Stimulated activated CD8-positive, alpha-beta memory T cell treated with anti-CD3 and anti-CD28 coated beads, Interleukin-7, amount 100 ng/mL, for 4 hours (primary cell): ENCODE measurements around the gene TMPRSS2.

Experiments
- DNase-seq, 2 donors: peaks; one replicate each; pipeline ENCODE4 v3.0.0-alpha.2; 2020; ENCODE audit warnings: low read depth in 2 of 2

TMPRSS2 gene

GRCh38 chr21:41449613-41450012 lies 58.3 kb downstream of the TMPRSS2 start:
- no peak for DNase-seq

- no peak for DNase-seq
Observed at GRCh38 chr21:41447356-41447755, 60.6 kb downstream of the TMPRSS2 start.

- no peak for DNase-seq
Observed at GRCh38 chr21:41446586-41446985, 61.4 kb downstream of the TMPRSS2 start.

- DNase-seq: no peak
Observed at GRCh38 chr21:41445465-41445862, 62.5 kb downstream of the TMPRSS2 start.

- no peak for DNase-seq
Observed at GRCh38 chr21:41444703-41445464, 63.1 kb downstream of the TMPRSS2 start.

GRCh38 chr21:41443562-41443961 lies 64.4 kb downstream of the TMPRSS2 start:
- no peak for DNase-seq

GRCh38 chr21:41442481-41443186 lies 65.3 kb downstream of the TMPRSS2 start:
- no peak for DNase-seq

GRCh38 chr21:41441546-41441945 lies 66.4 kb downstream of the TMPRSS2 start:
- no peak for DNase-seq

- DNase-seq: no peak
Observed at GRCh38 chr21:41439248-41439647, 68.7 kb downstream of the TMPRSS2 start.

- no peak for DNase-seq
Observed at GRCh38 chr21:41438425-41439113, 69.4 kb downstream of the TMPRSS2 start.

GRCh38 chr21:41437729-41438128 lies 70.2 kb downstream of the TMPRSS2 start:
- no peak for DNase-seq

GRCh38 chr21:41435706-41436105 lies 72.3 kb downstream of the TMPRSS2 start:
- DNase-seq: no peak

GRCh38 chr21:41433566-41433965 lies 74.4 kb downstream of the TMPRSS2 start:
- no peak for DNase-seq

- DNase-seq: no peak
Observed at GRCh38 chr21:41432562-41433460, 75.1 kb downstream of the TMPRSS2 start.

GRCh38 chr21:41431788-41432548 lies 76.0 kb downstream of the TMPRSS2 start:
- no peak for DNase-seq

GRCh38 chr21:41429925-41430491 lies 78.0 kb downstream of the TMPRSS2 start:
- no peak for DNase-seq

- no peak for DNase-seq
Observed at GRCh38 chr21:41429305-41429704, 78.7 kb downstream of the TMPRSS2 start.

GRCh38 chr21:41428847-41429246 lies 79.1 kb downstream of the TMPRSS2 start:
- DNase-seq: no peak

GRCh38 chr21:41428311-41428710 lies 79.6 kb downstream of the TMPRSS2 start:
- no peak for DNase-seq

GRCh38 chr21:41427556-41427955 lies 80.4 kb downstream of the TMPRSS2 start:
- no peak for DNase-seq
